Activated CD4-positive, alpha-beta memory T cell treated with anti-CD3 and anti-CD28 coated beads for 36 hours (primary cell): ENCODE measurements around the gene BIRC7. TPM values are rescaled to one million over a fixed set of nuclear protein-coding genes. Genes with fewer than 3 reads are reported as not detected.

Experiments used
- CTCF ChIA-PET: fragments of 350-600 bp; sonication (Branson Sonifier 250); formaldehyde crosslinking; loops from one replicate; lab custom pipeline; 2021; ENCODE audit warnings: antibody characterized with exemption, inconsistent platforms; lab: Charles Lee
- POLR2A ChIA-PET: fragments of 350-600 bp; sonication (Branson Sonifier 250); formaldehyde crosslinking; loops from one replicate; lab custom pipeline; 2021; ENCODE audit warnings: antibody characterized with exemption; lab: Charles Lee
- DNase-seq: peaks from one replicate; pipeline ENCODE4 v3.0.0-alpha.2; 2020
- H3K27ac Mint-ChIP-seq: one replicate; pipeline ENCODE4 v1.8.0; 2021; ENCODE audit warnings: mixed read lengths
- H3K27me3 Mint-ChIP-seq: one replicate; pipeline ENCODE4 v1.8.0; 2021; ENCODE audit warnings: mixed read lengths
- H3K36me3 Mint-ChIP-seq: one replicate; pipeline ENCODE4 v1.8.0; 2021; ENCODE audit warnings: mixed read lengths
- H3K4me1 Mint-ChIP-seq: one replicate; pipeline ENCODE4 v1.8.0; 2021; ENCODE audit warnings: low read depth, mixed read lengths
- H3K4me3 Mint-ChIP-seq: one replicate; pipeline ENCODE4 v1.8.0; 2021; ENCODE audit warnings: mild to moderate bottlenecking, mixed read lengths
- H3K9me3 Mint-ChIP-seq: one replicate; pipeline ENCODE4 v1.8.0; 2021; ENCODE audit warnings: mixed read lengths
- intact Hi-C: fragments of 100-400 bp; cut with micrococcal nuclease; formaldehyde crosslinking; loops from one replicate; pipeline ENCODE4 v1.15.1; 2023
- total RNA-seq, 2 experiments: library from RNA; stranded (reverse); gene quantifications; one replicate each; pipeline ENCODE4 v1.2.3, GENCODE V29; 2021

BIRC7 gene
- total RNA-seq, 2 experiments from 2014 or later: not detected

DNA sequence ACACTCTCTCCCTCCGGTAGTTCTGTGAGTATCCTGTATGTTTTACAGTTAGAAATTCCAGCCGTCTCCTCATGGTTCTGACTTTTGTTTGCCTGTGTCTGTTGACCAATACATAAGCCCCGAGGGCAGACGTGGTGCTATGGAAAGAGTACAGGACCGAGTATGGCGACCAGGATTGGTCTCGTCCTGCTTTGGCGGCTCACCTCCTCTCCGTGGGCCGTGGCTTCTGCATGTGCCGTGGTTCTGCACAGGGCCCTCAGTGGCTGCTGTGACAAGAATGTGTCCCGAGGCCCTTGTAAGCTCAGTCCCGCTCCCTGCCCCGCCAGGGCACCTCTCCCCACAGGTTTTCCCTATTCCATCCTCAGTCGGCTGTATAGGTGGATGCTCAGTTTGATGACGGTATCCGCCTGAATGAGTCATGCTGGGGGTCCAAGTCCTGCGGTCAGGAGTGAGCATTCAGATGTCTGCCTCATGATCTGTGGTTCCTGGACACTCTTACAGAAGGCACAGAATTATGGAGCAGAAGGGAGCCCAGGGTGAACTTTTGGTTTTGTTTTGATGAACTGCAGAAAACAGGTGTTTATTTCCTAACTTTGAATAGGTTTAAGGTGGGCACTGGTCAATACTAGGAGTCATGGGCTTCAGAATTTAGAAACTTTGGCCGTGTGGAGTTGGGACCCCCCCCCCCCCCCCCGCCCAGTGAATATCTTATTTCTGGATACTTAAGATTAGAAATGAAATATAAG, 38.1 kb downstream of the BIRC7 start:
- CTCF ChIA-PET: interaction anchor here (0.7 to 3.0 kb wide), 3 partner anchors 18 to 50 kb away, joined by 3 to 25 read pairs (median 3); no protein-coding TSS in a partner anchor
- POLR2A ChIA-PET: interaction anchor here (1.0 to 1.5 kb wide), 2 partner anchors 14 to 59 kb away, joined by 3 to 6 read pairs; no protein-coding TSS in a partner anchor
- H3K4me3 Mint-ChIP-seq: peak overlapping the region; percentile 81
- peaks cover 24% of the 10 kb centered on the region for H3K4me1 Mint-ChIP-seq
- H3K27me3 Mint-ChIP-seq: no peaks in the 10 kb centered on the region
- intact Hi-C loops: loop anchor here (5.0 kb wide), 1 partner anchor 57 kb away; the partner anchor contains the start of gene YTHDF1
- H3K27ac Mint-ChIP-seq: peak overlapping the region; percentile 61
- no peaks in the 10 kb centered on the region for H3K9me3 Mint-ChIP-seq
- peaks cover 7% of the 10 kb centered on the region for H3K36me3 Mint-ChIP-seq
- peak; percentile 12 for DNase-seq

DNA sequence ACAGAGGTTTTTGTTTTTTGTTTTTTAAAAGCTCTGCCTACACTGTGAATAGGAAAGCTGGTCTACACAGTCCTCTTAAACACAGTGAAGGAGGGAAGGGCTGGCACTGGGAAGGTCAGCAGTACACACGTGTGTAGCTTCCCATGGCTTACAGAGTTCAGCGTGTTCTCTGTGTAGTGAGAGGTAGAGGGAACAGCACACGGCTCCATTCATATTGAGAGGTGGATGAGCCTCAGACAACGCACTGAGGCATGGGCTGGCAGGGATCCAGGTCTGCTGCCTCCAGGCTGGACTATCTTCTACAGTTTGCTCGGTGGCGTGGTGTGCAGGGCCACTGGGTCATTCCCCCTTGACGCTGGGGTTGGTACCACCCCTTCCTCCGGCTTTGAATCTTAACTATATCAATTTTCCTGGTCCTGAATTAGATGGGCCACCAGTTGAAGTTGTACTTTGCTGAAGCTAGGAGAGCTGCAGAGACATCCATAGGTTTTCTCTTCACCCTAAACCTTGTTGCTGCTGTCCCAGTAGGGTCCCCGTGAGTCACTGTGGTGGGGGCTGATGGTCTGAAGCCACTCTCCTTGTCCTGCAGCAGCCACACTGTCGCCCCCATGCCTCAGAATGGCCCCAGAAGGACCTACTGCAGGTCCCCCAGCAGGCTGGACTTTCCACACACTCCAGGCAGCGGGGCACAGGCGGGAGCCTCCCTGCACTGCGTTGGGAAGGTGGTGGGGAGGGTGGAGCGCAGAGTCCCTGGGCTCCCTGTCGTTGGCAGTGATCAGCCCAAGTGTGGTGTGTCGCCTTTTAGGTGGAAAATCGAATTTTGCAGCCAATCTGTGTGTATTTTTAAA, 38.9 kb downstream of the BIRC7 start:
- no peaks in the 10 kb centered on the region for H3K9me3 Mint-ChIP-seq
- no peak overlapping the region for H3K27ac Mint-ChIP-seq
- H3K27me3 Mint-ChIP-seq: no peaks in the 10 kb centered on the region
- intact Hi-C loops: loop anchor here (5.0 kb wide), 1 partner anchor 57 kb away; the partner anchor contains the start of gene YTHDF1
- H3K36me3 Mint-ChIP-seq: peaks cover 10% of the 10 kb centered on the region
- peak overlapping the region; percentile 32 for H3K4me3 Mint-ChIP-seq
- CTCF ChIA-PET: interaction anchor here (0.7 kb wide), 1 partner anchor 51 kb away, joined by 3 read pairs; no protein-coding TSS in a partner anchor
- peaks cover 24% of the 10 kb centered on the region for H3K4me1 Mint-ChIP-seq
- POLR2A ChIA-PET: no interaction called here
- no peak for DNase-seq

DNA sequence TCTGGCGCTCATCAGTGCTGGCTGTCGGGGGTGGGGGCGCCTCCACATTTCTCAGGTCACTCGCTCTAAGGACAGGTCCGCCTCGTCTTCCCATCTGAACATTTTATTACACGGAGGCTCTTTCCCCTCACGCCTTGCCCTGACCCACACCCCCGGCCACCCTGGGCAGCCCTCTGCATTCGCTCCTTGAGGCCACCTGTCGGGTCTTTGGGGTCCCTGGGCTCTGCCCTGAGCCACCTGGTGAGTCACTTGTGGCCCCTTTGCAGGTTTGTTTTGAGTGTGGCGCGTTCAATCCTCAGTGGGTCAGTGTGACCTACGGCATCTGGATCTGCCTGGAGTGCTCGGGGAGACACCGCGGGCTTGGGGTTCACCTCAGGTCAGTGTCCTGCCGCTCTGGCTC, 40.1 kb downstream of the BIRC7 start:
- POLR2A ChIA-PET: no interaction called here
- CTCF ChIA-PET: no interaction called here
- no peak overlapping the region for H3K4me3 Mint-ChIP-seq

GRCh38 chr20:63276956-63277355, 41.3 kb downstream of the BIRC7 start:
- H3K27ac Mint-ChIP-seq: no peak overlapping the region
- intact Hi-C loops: no loop called here
- H3K9me3 Mint-ChIP-seq: no peaks in the 10 kb centered on the region
- no peak overlapping the region for H3K4me3 Mint-ChIP-seq
- ChIA-PET CTCF (interaction anchor here (1.0 kb wide), 1 partner anchor 53 kb away, joined by 5 read pairs; no protein-coding TSS in a partner anchor), POLR2A (no interaction called here)
- DNase-seq: no peak
- H3K36me3 Mint-ChIP-seq: peaks cover 12% of the 10 kb centered on the region
- no peaks in the 10 kb centered on the region for H3K27me3 Mint-ChIP-seq
- peaks cover 18% of the 10 kb centered on the region for H3K4me1 Mint-ChIP-seq

More for the DNA sequence above, 40.1 kb downstream of the BIRC7 start:
- intact Hi-C loops: no loop called here
- Mint-ChIP-seq H3K4me1 (peaks cover 24% of the 10 kb centered on the region), H3K9me3 (no peaks in the 10 kb centered on the region), H3K27ac (no peak overlapping the region), H3K36me3 (peaks cover 12% of the 10 kb centered on the region), H3K27me3 (no peaks in the 10 kb centered on the region)
- DNase-seq: no peak

- Mint-ChIP-seq H3K27me3 (no peaks in the 10 kb centered on the region), H3K27ac (no peak overlapping the region), H3K9me3 (no peaks in the 10 kb centered on the region), H3K4me1 (peaks cover 18% of the 10 kb centered on the region), H3K36me3 (peaks cover 12% of the 10 kb centered on the region), H3K4me3 (no peak overlapping the region)
- no peak for DNase-seq
- intact Hi-C loops: no loop called here
- ChIA-PET CTCF (no interaction called here), POLR2A (no interaction called here)
These were observed 42.0 kb downstream of the BIRC7 start for GRCh38 chr20:63277466-63278272.

DNA sequence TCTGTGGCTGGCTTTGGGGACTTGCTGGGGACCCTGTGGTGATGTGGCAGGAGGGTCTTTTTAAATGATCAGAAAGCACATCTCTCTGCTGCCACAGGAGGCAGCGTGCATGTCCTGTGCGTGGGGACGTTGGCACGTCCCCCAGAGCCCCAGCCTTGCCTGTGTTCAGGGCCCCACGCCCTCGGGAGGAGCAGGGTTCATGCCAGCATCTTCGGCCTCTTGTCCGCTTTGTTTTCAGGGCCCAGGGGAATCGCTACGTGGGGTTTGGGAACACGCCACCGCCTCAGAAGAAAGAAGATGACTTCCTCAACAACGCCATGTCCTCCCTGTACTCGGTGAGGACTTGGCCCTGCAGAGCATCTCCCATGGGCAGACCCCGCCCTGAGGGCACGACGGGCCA, 43.0 kb downstream of the BIRC7 start:
- ChIA-PET CTCF (no interaction called here), POLR2A (no interaction called here)
- H3K27ac Mint-ChIP-seq: no peak overlapping the region
- H3K4me3 Mint-ChIP-seq: no peak overlapping the region
- DNase-seq: no peak
- peaks cover 12% of the 10 kb centered on the region for H3K36me3 Mint-ChIP-seq
- no peaks in the 10 kb centered on the region for H3K9me3 Mint-ChIP-seq
- H3K27me3 Mint-ChIP-seq: no peaks in the 10 kb centered on the region
- H3K4me1 Mint-ChIP-seq: peaks cover 16% of the 10 kb centered on the region
- intact Hi-C loops: no loop called here

DNA sequence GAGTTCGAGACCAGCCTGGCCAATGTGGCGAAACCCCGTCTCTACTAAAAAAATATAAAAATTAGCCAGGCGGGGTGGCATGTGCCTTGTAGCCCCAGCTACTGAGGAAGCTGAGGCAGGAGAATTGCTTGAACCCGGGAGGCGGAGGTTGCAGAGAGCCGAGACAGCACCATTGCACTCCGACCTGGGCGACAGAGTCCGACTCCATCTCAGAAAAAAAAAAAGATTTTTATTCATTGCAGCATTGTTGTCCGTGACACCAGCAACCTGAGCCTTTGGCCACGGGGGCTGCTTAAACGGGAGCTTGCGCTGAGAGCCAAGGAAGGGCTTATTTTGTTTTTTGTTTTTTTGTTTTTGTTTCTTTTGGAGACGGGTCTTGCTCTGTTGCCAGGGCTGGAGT, 44.2 kb downstream of the BIRC7 start:
- intact Hi-C loops: no loop called here
- Mint-ChIP-seq H3K36me3 (peaks cover 12% of the 10 kb centered on the region), H3K27me3 (no peaks in the 10 kb centered on the region), H3K4me1 (peaks cover 8% of the 10 kb centered on the region), H3K27ac (no peak overlapping the region), H3K9me3 (no peaks in the 10 kb centered on the region), H3K4me3 (no peak overlapping the region)
- ChIA-PET CTCF (interaction anchor here (0.7 to 1.7 kb wide), 3 partner anchors 30 to 57 kb away, joined by 3 to 6 read pairs (median 4); no protein-coding TSS in a partner anchor), POLR2A (no interaction called here)
- no peak for DNase-seq

GRCh38 chr20:63280371-63280770, 44.7 kb downstream of the BIRC7 start:
- intact Hi-C loops: no loop called here
- Mint-ChIP-seq H3K9me3 (no peaks in the 10 kb centered on the region), H3K4me3 (no peak overlapping the region), H3K4me1 (peaks cover 4% of the 10 kb centered on the region), H3K36me3 (peaks cover 12% of the 10 kb centered on the region), H3K27ac (no peak overlapping the region), H3K27me3 (no peaks in the 10 kb centered on the region)
- POLR2A ChIA-PET: no interaction called here
- DNase-seq: no peak
- CTCF ChIA-PET: interaction anchor here (0.7 to 1.7 kb wide), 3 partner anchors 29 to 57 kb away, joined by 3 to 6 read pairs (median 4); no protein-coding TSS in a partner anchor

DNA sequence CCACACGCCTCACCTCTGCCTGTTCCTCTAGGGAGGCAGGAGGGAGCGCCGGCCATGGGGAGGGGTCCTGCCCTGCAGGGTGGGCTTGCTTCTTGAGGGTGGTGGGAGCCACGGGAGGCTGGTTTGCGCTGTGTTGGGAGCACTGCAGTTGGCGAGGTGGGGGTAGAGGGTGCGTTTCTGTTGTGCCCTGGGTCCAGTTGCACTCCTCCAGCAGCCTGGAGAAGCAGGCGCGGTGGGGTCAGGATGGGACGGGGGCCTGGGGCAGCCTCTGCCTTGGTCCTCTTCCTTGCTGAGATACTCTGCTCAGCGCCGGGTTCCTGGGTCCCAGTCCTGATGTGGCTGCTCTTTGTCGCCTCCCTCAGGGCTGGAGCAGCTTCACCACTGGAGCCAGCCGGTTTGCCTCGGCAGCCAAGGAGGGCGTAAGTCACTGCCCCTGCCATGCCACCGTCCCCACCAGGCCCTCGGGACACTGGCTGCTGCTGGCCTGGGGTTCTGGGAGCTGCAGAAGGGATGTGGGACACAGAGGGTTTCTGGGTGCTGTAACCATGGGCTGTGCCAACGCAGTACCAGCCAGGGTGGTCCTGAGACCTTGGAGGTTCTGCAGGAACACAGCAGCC, 45.3 kb downstream of the BIRC7 start:
- Mint-ChIP-seq H3K4me3 (no peak overlapping the region), H3K9me3 (no peaks in the 10 kb centered on the region), H3K27ac (no peak overlapping the region), H3K27me3 (no peaks in the 10 kb centered on the region), H3K4me1 (peaks cover 4% of the 10 kb centered on the region), H3K36me3 (peaks cover 14% of the 10 kb centered on the region)
- intact Hi-C loops: no loop called here
- no peak for DNase-seq
- ChIA-PET CTCF (interaction anchor here (1.0 to 1.7 kb wide), 3 partner anchors 8 to 58 kb away, joined by 4 to 6 read pairs (median 5); partner anchors contain the start of gene ARFGAP1), POLR2A (no interaction called here)

DNA sequence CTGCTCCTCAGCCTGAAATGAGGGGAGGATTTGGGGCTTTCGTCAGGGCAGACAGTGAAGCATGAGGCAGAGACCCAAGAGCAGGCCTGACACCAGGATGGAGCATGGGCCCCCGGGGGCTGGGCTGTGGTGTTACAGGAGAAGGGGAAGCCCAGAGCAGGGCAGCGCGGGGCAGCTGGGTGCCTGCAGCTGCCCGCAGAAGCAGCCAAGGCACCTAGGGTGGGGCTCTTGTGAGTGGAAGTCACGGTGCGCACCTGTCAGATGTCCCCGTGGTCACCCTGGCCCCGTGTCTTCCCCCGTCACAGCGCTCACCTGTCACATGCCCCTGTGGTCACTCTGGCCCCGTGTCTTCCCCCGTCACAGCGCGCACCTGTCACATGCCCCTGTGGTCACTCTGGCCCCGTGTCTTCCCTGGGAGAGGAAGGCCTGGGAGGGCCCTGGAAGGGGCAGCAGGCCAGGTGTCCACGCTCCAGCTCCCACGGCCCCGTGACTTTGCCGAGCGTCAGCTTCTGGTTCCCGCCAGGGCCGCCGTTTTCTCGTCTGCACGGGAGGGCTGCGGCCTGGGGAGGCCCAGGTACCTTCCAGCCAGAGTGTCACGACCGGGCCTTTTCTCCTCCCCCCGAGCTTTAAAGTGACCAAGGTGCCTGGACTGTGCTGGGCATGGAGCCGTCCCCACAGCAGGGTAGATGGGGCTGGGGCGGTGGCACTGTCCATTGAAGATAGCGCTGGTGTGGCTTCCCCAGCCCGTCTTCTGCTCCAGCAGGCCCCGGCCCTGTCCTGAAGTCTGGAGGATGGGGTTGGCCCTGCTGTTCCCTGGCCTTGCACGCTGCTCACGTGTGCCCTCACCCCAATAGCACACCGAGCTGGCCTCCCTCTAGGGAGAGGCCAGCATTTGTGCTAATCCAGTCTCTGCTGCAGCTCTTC, 46.3 kb downstream of the BIRC7 start:
- DNase-seq: no peak
- intact Hi-C loops: no loop called here
- peaks cover 4% of the 10 kb centered on the region for H3K4me1 Mint-ChIP-seq
- POLR2A ChIA-PET: no interaction called here
- no peaks in the 10 kb centered on the region for H3K27me3 Mint-ChIP-seq
- CTCF ChIA-PET: interaction anchor here (1.3 kb wide), 1 partner anchor 9 kb away, joined by 5 read pairs; the partner anchor contains the start of gene ARFGAP1
- H3K27ac Mint-ChIP-seq: no peak overlapping the region
- H3K4me3 Mint-ChIP-seq: no peak overlapping the region
- peaks cover 12% of the 10 kb centered on the region for H3K36me3 Mint-ChIP-seq
- H3K9me3 Mint-ChIP-seq: no peaks in the 10 kb centered on the region
